HEK293 (cell line): ENCODE data around the gene ATP10A.

Source experiments
- CTCF ChIA-PET: fragments of 350-600 bp; formaldehyde crosslinking; extraction: SDS; loops from one replicate; lab custom pipeline; 2021; ENCODE audit warnings: antibody characterized with exemption; lab: Yijun Ruan, JAX
- POLR2A ChIA-PET: fragments of 300-600 bp; formaldehyde crosslinking; extraction: SDS; loops from one replicate; lab custom pipeline; 2020; ENCODE audit warnings: antibody characterized with exemption, inconsistent platforms; lab: Yijun Ruan, JAX
- H3K27ac ChIP-seq: fragments of 200-500 bp; sonication (Bioruptor generic); 2 replicates; pipeline ENCODE4 v1.5.1; 2014; ENCODE audit warnings: low read depth, low read length, control low read depth, inconsistent platforms; ENCODE audit errors: extremely low read depth
- H3K36me3 ChIP-seq, 2 experiments: fragments of 200-500 bp in 1 of 2; sonication (Bioruptor generic) in 1 of 2; 1 replicate in 1 of 2; 2 replicates in 1 of 2; pipeline ENCODE4 v1.5.1; 2014 to 2017; ENCODE audit warnings: inconsistent platforms in 2 of 2, low read length in 2 of 2; ENCODE audit not compliant: control insufficient read depth in 2 of 2, insufficient read depth in 1 of 2
- H3K4me1 ChIP-seq: fragments of 200-500 bp; sonication (Bioruptor generic); 2 replicates; pipeline ENCODE4 v1.5.1; 2014; ENCODE audit warnings: mild to moderate bottlenecking, low read length, inconsistent platforms; ENCODE audit not compliant: control insufficient read depth, insufficient read depth
- H3K4me3 ChIP-seq: 2 replicates; pipeline ENCODE4 v1.5.1; 2011; ENCODE audit warnings: low read depth, mild to moderate bottlenecking, control low read depth, low read length, moderate library complexity
- H3K9me3 ChIP-seq: fragments of 200-500 bp; sonication (Bioruptor generic); 2 replicates; pipeline ENCODE4 v1.5.1; 2014; ENCODE audit warnings: low read depth, low read length, inconsistent platforms; ENCODE audit not compliant: control insufficient read depth, insufficient read depth
- MZF1 ChIP-seq: fragments of 450-650 bp; formaldehyde crosslinking; IDR thresholded peaks from 2 replicates; pipeline ENCODE4 v1.5.1; 2017; ENCODE audit warnings: missing biosample characterization, missing genetic modification characterization, borderline replicate concordance
- PRDM10 ChIP-seq: fragments of 450-650 bp; formaldehyde crosslinking; IDR thresholded peaks from 2 replicates; pipeline ENCODE4 v1.5.1; 2016; ENCODE audit warnings: missing biosample characterization, missing genetic modification characterization
- PRDM6 ChIP-seq: fragments of 450-650 bp; formaldehyde crosslinking; IDR thresholded peaks from 2 replicates; pipeline ENCODE4 v1.5.1; 2017; ENCODE audit warnings: missing biosample characterization, missing genetic modification characterization
- ZBTB44 ChIP-seq: fragments of 450-650 bp; IDR thresholded peaks from 2 replicates; pipeline ENCODE4 v1.5.1; 2018; ENCODE audit warnings: missing biosample characterization, mild to moderate bottlenecking, missing genetic modification characterization
- ZBTB8A ChIP-seq: fragments of 450-650 bp; formaldehyde crosslinking; IDR thresholded peaks from 2 replicates; pipeline ENCODE4 v1.5.1; 2016; ENCODE audit warnings: missing biosample characterization, missing genetic modification characterization
- ZNF580 ChIP-seq: fragments of 450-650 bp; formaldehyde crosslinking; IDR thresholded peaks from 2 replicates; pipeline ENCODE4 v1.5.1; 2016; ENCODE audit warnings: missing biosample characterization, missing genetic modification characterization
- ZNF677 ChIP-seq: fragments of 450-650 bp; IDR thresholded peaks from 2 replicates; pipeline ENCODE4 v1.5.0; 2018; ENCODE audit warnings: missing biosample characterization, mild to moderate bottlenecking, missing genetic modification characterization, moderate library complexity
- ZNF785 ChIP-seq: fragments of 450-650 bp; formaldehyde crosslinking; IDR thresholded peaks from 2 replicates; pipeline ENCODE4 v1.5.1; 2016; ENCODE audit warnings: missing biosample characterization, missing genetic modification characterization
- TF ChIP-seq, protein P1 (sequence below): fragments of 450-650 bp; formaldehyde crosslinking; IDR thresholded peaks from 2 replicates; pipeline ENCODE4 v1.5.1; 2016; ENCODE audit warnings: missing biosample characterization, missing genetic modification characterization
- TF ChIP-seq, protein P2 (sequence below): fragments of 450-650 bp; formaldehyde crosslinking; IDR thresholded peaks from 2 replicates; pipeline ENCODE4 v1.5.1; 2016; ENCODE audit warnings: missing biosample characterization, missing genetic modification characterization
- TF ChIP-seq, protein P3 (sequence below): IDR thresholded peaks from 2 replicates; pipeline ENCODE4 v1.6.1; 2011; ENCODE audit warnings: mild to moderate bottlenecking, low read depth, low read length, borderline replicate concordance

ATP10A gene

GRCh38 chr15:25709437-25710159, 153.5 kb downstream of the ATP10A start:
- POLR2A ChIA-PET = no interaction called here
- H3K36me3 ChIP-seq = no peaks in the 10 kb centered on the region
- no peaks in the 10 kb centered on the region for H3K9me3 ChIP-seq
- H3K27ac ChIP-seq = no peak overlapping the region
- no peaks in the 10 kb centered on the region for H3K4me1 ChIP-seq
- CTCF ChIA-PET = interaction anchor here (0.7 to 2.9 kb wide), 19 partner anchors 9 to 1098 kb away, joined by 3 to 19 read pairs (median 4); no protein-coding TSS in a partner anchor
- H3K4me3 ChIP-seq = no peak overlapping the region
- TF ChIP-seq, protein P1, sequence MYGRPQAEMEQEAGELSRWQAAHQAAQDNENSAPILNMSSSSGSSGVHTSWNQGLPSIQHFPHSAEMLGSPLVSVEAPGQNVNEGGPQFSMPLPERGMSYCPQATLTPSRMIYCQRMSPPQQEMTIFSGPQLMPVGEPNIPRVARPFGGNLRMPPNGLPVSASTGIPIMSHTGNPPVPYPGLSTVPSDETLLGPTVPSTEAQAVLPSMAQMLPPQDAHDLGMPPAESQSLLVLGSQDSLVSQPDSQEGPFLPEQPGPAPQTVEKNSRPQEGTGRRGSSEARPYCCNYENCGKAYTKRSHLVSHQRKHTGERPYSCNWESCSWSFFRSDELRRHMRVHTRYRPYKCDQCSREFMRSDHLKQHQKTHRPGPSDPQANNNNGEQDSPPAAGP (tag by site-specific recombination) = no peak
- TF ChIP-seq ZNF785 (tag by site-specific recombination) = no peak
- TF ChIP-seq, protein P2, sequence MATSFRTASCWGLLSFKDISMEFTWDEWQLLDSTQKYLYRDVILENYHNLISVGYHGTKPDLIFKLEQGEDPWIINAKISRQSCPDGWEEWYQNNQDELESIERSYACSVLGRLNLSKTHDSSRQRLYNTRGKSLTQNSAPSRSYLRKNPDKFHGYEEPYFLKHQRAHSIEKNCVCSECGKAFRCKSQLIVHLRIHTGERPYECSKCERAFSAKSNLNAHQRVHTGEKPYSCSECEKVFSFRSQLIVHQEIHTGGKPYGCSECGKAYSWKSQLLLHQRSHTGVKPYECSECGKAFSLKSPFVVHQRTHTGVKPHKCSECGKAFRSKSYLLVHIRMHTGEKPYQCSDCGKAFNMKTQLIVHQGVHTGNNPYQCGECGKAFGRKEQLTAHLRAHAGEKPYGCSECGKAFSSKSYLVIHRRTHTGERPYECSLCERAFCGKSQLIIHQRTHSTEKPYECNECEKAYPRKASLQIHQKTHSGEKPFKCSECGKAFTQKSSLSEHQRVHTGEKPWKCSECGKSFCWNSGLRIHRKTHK = no peak

DNA sequence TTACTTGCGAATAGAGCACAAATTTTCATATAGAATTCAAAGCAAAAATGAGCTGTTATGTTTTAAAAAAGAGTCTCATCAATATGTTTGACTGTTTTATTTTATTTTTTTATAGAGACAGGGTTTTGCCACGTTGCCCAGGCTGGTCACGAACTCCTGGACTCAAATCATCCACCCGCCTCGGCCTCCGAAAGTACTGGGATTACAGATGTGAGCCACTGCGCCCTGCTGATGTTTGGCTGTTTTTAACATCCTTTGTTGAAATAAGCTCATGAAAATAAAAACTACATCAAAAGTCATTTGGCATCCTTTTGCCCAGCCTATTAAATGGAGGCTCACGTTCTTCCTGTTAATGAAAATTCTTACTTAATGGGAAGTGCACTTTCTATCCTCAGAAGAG, 154.7 kb downstream of the ATP10A start:
- TF ChIP-seq ZNF580 (tag by site-specific recombination) (no peak), ZNF677 (no peak), PRDM10 (tag by site-specific recombination) (no peak)
- TF ChIP-seq, protein P3, sequence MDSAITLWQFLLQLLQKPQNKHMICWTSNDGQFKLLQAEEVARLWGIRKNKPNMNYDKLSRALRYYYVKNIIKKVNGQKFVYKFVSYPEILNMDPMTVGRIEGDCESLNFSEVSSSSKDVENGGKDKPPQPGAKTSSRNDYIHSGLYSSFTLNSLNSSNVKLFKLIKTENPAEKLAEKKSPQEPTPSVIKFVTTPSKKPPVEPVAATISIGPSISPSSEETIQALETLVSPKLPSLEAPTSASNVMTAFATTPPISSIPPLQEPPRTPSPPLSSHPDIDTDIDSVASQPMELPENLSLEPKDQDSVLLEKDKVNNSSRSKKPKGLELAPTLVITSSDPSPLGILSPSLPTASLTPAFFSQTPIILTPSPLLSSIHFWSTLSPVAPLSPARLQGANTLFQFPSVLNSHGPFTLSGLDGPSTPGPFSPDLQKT = no peak
- no peaks in the 10 kb centered on the region for H3K9me3 ChIP-seq
- no peak overlapping the region for H3K4me3 ChIP-seq
- CTCF ChIA-PET = no interaction called here
- POLR2A ChIA-PET = no interaction called here
- no peaks in the 10 kb centered on the region for H3K36me3 ChIP-seq
- no peaks in the 10 kb centered on the region for H3K4me1 ChIP-seq
- H3K27ac ChIP-seq = no peak overlapping the region

DNA sequence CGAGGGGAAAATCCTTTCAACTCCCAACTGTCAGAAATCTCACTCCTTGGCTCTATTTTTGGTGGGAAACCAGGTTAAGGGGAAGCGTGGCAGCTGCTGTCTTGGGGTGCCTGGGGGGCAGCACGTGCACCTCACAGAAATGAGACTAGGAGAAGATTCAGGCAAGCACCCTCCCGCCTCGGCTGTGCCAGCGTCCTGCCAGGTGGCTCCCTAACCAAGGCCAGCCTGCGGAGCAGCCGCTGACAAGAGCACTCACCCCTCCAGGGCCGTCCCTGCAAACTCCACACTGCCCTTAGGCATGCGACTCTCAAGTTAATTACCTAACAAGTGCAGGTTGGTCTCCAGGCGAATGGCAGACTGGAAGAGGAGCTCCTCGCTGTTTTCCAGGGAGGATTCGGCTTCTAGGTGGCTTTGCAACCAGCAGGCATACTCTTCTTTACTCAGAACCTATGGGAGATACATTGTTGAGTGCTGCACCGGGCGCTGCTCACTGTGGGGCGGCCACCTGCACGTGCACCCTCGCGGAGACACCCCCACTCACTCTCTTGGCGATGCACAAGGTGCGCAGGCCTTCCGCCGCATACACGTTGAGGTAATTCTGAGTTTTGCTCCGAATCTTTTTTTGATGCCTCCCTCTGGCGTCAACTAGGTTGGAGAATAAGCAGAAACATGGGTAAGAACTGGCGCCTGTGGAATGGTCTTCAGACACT, 155.3 kb downstream of the ATP10A start:
- no peak overlapping the region for H3K4me3 ChIP-seq
- no peak overlapping the region for H3K27ac ChIP-seq
- H3K9me3 ChIP-seq = no peaks in the 10 kb centered on the region
- no peaks in the 10 kb centered on the region for H3K4me1 ChIP-seq
- H3K36me3 ChIP-seq = no peaks in the 10 kb centered on the region
- ChIA-PET CTCF (no interaction called here), POLR2A (no interaction called here)
- TF ChIP-seq ZBTB44 (no peak), ZBTB8A (tag by site-specific recombination) (no peak), PRDM6 (tag by site-specific recombination) (no peak), MZF1 (tag by site-specific recombination) (no peak)
